WTC11 (cell line): ENCODE results near the gene ASTN2. TPM values are rescaled to one million over a fixed set of nuclear protein-coding genes. Genes with fewer than 3 reads are reported as not detected.

Source experiments
- ATAC-seq: fragments of 200-7000 bp; cut with Tn5 transposase; 2 replicates; pipeline ENCODE4 v1.10.0; 2021; ENCODE audit warnings: mild to moderate bottlenecking, moderate library complexity
- CTCF ChIA-PET: fragments of 300-600 bp; sonication (Branson Sonifier 250); formaldehyde crosslinking; loops from one replicate; lab custom pipeline; 2021; ENCODE audit warnings: antibody characterized with exemption; lab: Charles Lee
- POLR2A ChIA-PET: fragments of 350-600 bp; sonication (Branson Sonifier 250); formaldehyde crosslinking; loops from one replicate; lab custom pipeline; 2021; ENCODE audit warnings: antibody characterized with exemption; lab: Charles Lee
- DNase-seq: peaks from one replicate; pipeline ENCODE4 v3.0.0; 2021; ENCODE audit warnings: low spot score
- H3K27ac Mint-ChIP-seq: 2 replicates; pipeline ENCODE4 v1.8.0; 2021; ENCODE audit warnings: mixed read lengths
- H3K27me3 Mint-ChIP-seq: 2 replicates; pipeline ENCODE4 v1.8.0; 2021; ENCODE audit warnings: low read depth, mild to moderate bottlenecking, moderate library complexity, mixed read lengths
- H3K36me3 Mint-ChIP-seq: 2 replicates; pipeline ENCODE4 v1.8.0; 2021; ENCODE audit warnings: mixed read lengths
- H3K4me1 Mint-ChIP-seq: 2 replicates; pipeline ENCODE4 v1.8.0; 2022; ENCODE audit warnings: mixed read lengths
- H3K4me3 Mint-ChIP-seq: 2 replicates; pipeline ENCODE4 v1.8.0; 2021; ENCODE audit warnings: mild to moderate bottlenecking, moderate library complexity, mixed read lengths
- H3K9me3 Mint-ChIP-seq: 2 replicates; pipeline ENCODE4 v1.8.0; 2021; ENCODE audit warnings: mixed read lengths
- CBFB ChIP-seq: sonication (generic); formaldehyde crosslinking; IDR thresholded peaks from 2 replicates; pipeline ENCODE4 v1.8.1; 2022; ENCODE audit warnings: mild to moderate bottlenecking, low read depth, missing genetic modification reagents
- CREB1 ChIP-seq: sonication (generic); formaldehyde crosslinking; IDR thresholded peaks from 2 replicates; pipeline ENCODE4 v1.8.0; 2023; ENCODE audit warnings: mild to moderate bottlenecking, missing genetic modification reagents
- ELF4 ChIP-seq: sonication (generic); formaldehyde crosslinking; IDR thresholded peaks from 2 replicates; pipeline ENCODE4 v1.8.1; 2022; ENCODE audit warnings: low read depth, mild to moderate bottlenecking, moderate library complexity, missing genetic modification reagents
- ETV6 ChIP-seq: sonication (generic); formaldehyde crosslinking; IDR thresholded peaks from 2 replicates; pipeline ENCODE4 v1.8.1; 2022; ENCODE audit warnings: mild to moderate bottlenecking, missing genetic modification reagents
- FOXP1 ChIP-seq: sonication (generic); formaldehyde crosslinking; IDR thresholded peaks from 2 replicates; pipeline ENCODE4 v1.8.0; 2022; ENCODE audit warnings: missing genetic modification reagents, mild to moderate bottlenecking, moderate library complexity, borderline replicate concordance
- GTF2I ChIP-seq: fragments of 250-450 bp; sonication (Bioruptor Pico); conservative IDR thresholded peaks from 2 replicates; pipeline ENCODE4 v1.4.0; 2021; ENCODE audit warnings: mild to moderate bottlenecking
- MXD4 ChIP-seq: fragments of 250-450 bp; sonication (Bioruptor Pico); IDR thresholded peaks from 2 replicates; pipeline ENCODE4 v1.8.0; 2021; ENCODE audit warnings: mild to moderate bottlenecking, moderate library complexity, borderline replicate concordance
- PRRX2 ChIP-seq: fragments of 250-450 bp; sonication (Bioruptor Pico); IDR thresholded peaks from 2 replicates; pipeline ENCODE4 v1.8.0; 2021; ENCODE audit warnings: mild to moderate bottlenecking
- ZNF121 ChIP-seq: sonication (generic); formaldehyde crosslinking; IDR thresholded peaks from 2 replicates; pipeline ENCODE4 v1.8.0; 2023; ENCODE audit warnings: missing genetic modification reagents
- ZNF232 ChIP-seq: sonication (generic); formaldehyde crosslinking; IDR thresholded peaks from 2 replicates; pipeline ENCODE4 v1.8.0; 2022; ENCODE audit warnings: mild to moderate bottlenecking, missing genetic modification reagents
- ZNF416 ChIP-seq: fragments of 250-450 bp; sonication (Bioruptor Pico); IDR thresholded peaks from 2 replicates; pipeline ENCODE4 v1.9.0; 2021; ENCODE audit warnings: mild to moderate bottlenecking, inconsistent platforms
- total RNA-seq: library from RNA; stranded (reverse); gene quantifications from 3 replicates; pipeline ENCODE4 v1.2.3, GENCODE V29; 2021
- TF ChIP-seq, protein P1 (sequence below): fragments of 250-450 bp; sonication (Bioruptor Pico); IDR thresholded peaks from 2 replicates; pipeline ENCODE4 v1.8.0; 2021; ENCODE audit warnings: mild to moderate bottlenecking
- TF ChIP-seq, protein P2 (sequence below): sonication (generic); formaldehyde crosslinking; conservative IDR thresholded peaks from 2 replicates; pipeline ENCODE4 v1.8.1; 2023; ENCODE audit warnings: mild to moderate bottlenecking, low read depth, missing genetic modification reagents, moderate library complexity
- TF ChIP-seq, protein P3 (sequence below): sonication (generic); formaldehyde crosslinking; conservative IDR thresholded peaks from 2 replicates; pipeline ENCODE4 v1.8.1; 2022; ENCODE audit warnings: mild to moderate bottlenecking, missing genetic modification reagents
- TF ChIP-seq, protein P4 (sequence below): sonication (generic); formaldehyde crosslinking; IDR thresholded peaks from 2 replicates; pipeline ENCODE4 v1.8.1; 2023; ENCODE audit warnings: mild to moderate bottlenecking, missing genetic modification reagents, borderline replicate concordance
- TF ChIP-seq, protein P5 (sequence below): sonication (generic); formaldehyde crosslinking; IDR thresholded peaks from 2 replicates; pipeline ENCODE4 v1.8.1; 2023; ENCODE audit warnings: mild to moderate bottlenecking, missing genetic modification reagents
- TF ChIP-seq, protein P6 (sequence below): sonication (generic); formaldehyde crosslinking; IDR thresholded peaks from 2 replicates; pipeline ENCODE4 v1.8.0; 2023; ENCODE audit warnings: missing genetic modification reagents
- TF ChIP-seq, protein P7 (sequence below): sonication (generic); formaldehyde crosslinking; IDR thresholded peaks from 2 replicates; pipeline ENCODE4 v1.8.0; 2022; ENCODE audit warnings: mild to moderate bottlenecking, missing genetic modification reagents
- TF ChIP-seq, protein P8 (sequence below): sonication (generic); formaldehyde crosslinking; IDR thresholded peaks from 2 replicates; pipeline ENCODE4 v1.8.0; 2022; ENCODE audit warnings: mild to moderate bottlenecking, missing genetic modification reagents

The ASTN2 gene
- total RNA-seq, 1 experiment from 2014 or later = 16.2 TPM

DNA sequence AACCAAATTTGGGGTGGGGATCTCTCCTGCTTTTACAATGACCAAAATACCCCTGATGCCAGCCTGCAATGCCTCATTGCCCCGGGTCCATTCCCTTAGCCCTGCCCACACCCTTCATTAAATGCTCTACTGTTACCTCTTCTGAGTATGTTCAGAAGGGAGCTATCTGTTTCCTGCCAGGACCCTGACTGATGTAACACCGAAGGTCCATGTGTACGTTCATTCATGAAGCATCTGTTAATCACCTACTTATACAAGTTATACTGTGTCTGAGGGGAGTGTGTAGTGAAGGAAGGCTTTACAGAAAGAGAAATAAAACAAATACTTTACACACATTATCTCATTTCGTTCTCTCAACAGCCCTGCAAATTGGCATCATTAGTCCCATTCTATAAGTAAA lies 51.9 kb downstream of the ASTN2 start (continued):
- TF ChIP-seq ZNF232 (no peak), CREB1 (CRISPR knock-in tag) (no peak), CBFB (CRISPR knock-in tag) (no peak), ELF4 (CRISPR knock-in tag) (no peak), MXD4 (no peak), ETV6 (CRISPR knock-in tag) (no peak)
- TF ChIP-seq, protein P1, sequence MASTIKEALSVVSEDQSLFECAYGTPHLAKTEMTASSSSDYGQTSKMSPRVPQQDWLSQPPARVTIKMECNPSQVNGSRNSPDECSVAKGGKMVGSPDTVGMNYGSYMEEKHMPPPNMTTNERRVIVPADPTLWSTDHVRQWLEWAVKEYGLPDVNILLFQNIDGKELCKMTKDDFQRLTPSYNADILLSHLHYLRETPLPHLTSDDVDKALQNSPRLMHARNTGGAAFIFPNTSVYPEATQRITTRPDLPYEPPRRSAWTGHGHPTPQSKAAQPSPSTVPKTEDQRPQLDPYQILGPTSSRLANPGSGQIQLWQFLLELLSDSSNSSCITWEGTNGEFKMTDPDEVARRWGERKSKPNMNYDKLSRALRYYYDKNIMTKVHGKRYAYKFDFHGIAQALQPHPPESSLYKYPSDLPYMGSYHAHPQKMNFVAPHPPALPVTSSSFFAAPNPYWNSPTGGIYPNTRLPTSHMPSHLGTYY = no peak

DNA sequence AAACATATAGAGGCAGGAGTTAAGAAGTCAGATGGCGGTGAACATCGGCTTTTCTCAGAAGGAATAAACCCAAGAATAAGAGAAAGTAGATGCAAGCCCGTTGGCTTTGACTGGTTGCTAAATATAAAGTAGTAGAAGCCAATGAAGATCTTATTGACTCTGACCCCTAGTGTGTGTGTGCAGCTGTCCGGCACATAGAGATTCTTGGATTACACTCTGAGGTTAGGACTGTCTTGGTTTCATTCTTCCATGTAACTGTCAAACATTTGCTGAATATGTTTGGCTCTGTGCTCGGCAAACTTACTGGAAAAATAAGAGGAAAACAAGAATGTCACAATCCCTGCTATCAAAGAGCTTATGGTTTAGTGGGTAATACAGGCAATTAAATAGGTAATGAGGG lies 54.9 kb downstream of the ASTN2 start:
- Mint-ChIP-seq H3K4me3 (no peak overlapping the region), H3K27ac (no peak overlapping the region), H3K4me1 (peaks cover 9% of the 10 kb centered on the region; the same call in 1 of the 2 replicates), H3K9me3 (no peaks in the 10 kb centered on the region), H3K27me3 (no peaks in the 10 kb centered on the region), H3K36me3 (no peaks in the 10 kb centered on the region)
- ATAC-seq (no peak), DNase-seq (no peak)
- ChIA-PET CTCF (no interaction called here), POLR2A (no interaction called here)
- no peak for TF ChIP-seq FOXP1 (CRISPR knock-in tag)
- TF ChIP-seq ZNF416 (CRISPR knock-in tag) = no peak
- TF ChIP-seq ETV6 (CRISPR knock-in tag) = no peak
- no peak for TF ChIP-seq ZNF121
- TF ChIP-seq, protein P2, sequence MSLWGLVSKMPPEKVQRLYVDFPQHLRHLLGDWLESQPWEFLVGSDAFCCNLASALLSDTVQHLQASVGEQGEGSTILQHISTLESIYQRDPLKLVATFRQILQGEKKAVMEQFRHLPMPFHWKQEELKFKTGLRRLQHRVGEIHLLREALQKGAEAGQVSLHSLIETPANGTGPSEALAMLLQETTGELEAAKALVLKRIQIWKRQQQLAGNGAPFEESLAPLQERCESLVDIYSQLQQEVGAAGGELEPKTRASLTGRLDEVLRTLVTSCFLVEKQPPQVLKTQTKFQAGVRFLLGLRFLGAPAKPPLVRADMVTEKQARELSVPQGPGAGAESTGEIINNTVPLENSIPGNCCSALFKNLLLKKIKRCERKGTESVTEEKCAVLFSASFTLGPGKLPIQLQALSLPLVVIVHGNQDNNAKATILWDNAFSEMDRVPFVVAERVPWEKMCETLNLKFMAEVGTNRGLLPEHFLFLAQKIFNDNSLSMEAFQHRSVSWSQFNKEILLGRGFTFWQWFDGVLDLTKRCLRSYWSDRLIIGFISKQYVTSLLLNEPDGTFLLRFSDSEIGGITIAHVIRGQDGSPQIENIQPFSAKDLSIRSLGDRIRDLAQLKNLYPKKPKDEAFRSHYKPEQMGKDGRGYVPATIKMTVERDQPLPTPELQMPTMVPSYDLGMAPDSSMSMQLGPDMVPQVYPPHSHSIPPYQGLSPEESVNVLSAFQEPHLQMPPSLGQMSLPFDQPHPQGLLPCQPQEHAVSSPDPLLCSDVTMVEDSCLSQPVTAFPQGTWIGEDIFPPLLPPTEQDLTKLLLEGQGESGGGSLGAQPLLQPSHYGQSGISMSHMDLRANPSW (CRISPR knock-in tag) = no peak
- TF ChIP-seq CBFB (CRISPR knock-in tag) = no peak
- TF ChIP-seq, protein P3, sequence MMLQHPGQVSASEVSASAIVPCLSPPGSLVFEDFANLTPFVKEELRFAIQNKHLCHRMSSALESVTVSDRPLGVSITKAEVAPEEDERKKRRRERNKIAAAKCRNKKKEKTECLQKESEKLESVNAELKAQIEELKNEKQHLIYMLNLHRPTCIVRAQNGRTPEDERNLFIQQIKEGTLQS (CRISPR knock-in tag) = no peak
- TF ChIP-seq GTF2I (CRISPR knock-in tag) = no peak
- TF ChIP-seq PRRX2 (CRISPR knock-in tag) = no peak
- TF ChIP-seq, protein P4, sequence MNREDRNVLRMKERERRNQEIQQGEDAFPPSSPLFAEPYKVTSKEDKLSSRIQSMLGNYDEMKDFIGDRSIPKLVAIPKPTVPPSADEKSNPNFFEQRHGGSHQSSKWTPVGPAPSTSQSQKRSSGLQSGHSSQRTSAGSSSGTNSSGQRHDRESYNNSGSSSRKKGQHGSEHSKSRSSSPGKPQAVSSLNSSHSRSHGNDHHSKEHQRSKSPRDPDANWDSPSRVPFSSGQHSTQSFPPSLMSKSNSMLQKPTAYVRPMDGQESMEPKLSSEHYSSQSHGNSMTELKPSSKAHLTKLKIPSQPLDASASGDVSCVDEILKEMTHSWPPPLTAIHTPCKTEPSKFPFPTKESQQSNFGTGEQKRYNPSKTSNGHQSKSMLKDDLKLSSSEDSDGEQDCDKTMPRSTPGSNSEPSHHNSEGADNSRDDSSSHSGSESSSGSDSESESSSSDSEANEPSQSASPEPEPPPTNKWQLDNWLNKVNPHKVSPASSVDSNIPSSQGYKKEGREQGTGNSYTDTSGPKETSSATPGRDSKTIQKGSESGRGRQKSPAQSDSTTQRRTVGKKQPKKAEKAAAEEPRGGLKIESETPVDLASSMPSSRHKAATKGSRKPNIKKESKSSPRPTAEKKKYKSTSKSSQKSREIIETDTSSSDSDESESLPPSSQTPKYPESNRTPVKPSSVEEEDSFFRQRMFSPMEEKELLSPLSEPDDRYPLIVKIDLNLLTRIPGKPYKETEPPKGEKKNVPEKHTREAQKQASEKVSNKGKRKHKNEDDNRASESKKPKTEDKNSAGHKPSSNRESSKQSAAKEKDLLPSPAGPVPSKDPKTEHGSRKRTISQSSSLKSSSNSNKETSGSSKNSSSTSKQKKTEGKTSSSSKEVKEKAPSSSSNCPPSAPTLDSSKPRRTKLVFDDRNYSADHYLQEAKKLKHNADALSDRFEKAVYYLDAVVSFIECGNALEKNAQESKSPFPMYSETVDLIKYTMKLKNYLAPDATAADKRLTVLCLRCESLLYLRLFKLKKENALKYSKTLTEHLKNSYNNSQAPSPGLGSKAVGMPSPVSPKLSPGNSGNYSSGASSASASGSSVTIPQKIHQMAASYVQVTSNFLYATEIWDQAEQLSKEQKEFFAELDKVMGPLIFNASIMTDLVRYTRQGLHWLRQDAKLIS (CRISPR knock-in tag) = no peak
- TF ChIP-seq, protein P5, sequence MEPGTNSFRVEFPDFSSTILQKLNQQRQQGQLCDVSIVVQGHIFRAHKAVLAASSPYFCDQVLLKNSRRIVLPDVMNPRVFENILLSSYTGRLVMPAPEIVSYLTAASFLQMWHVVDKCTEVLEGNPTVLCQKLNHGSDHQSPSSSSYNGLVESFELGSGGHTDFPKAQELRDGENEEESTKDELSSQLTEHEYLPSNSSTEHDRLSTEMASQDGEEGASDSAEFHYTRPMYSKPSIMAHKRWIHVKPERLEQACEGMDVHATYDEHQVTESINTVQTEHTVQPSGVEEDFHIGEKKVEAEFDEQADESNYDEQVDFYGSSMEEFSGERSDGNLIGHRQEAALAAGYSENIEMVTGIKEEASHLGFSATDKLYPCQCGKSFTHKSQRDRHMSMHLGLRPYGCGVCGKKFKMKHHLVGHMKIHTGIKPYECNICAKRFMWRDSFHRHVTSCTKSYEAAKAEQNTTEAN (CRISPR knock-in tag) = no peak
- TF ChIP-seq, protein P6, sequence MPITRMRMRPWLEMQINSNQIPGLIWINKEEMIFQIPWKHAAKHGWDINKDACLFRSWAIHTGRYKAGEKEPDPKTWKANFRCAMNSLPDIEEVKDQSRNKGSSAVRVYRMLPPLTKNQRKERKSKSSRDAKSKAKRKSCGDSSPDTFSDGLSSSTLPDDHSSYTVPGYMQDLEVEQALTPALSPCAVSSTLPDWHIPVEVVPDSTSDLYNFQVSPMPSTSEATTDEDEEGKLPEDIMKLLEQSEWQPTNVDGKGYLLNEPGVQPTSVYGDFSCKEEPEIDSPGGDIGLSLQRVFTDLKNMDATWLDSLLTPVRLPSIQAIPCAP (CRISPR knock-in tag) = no peak
- TF ChIP-seq, protein P7, sequence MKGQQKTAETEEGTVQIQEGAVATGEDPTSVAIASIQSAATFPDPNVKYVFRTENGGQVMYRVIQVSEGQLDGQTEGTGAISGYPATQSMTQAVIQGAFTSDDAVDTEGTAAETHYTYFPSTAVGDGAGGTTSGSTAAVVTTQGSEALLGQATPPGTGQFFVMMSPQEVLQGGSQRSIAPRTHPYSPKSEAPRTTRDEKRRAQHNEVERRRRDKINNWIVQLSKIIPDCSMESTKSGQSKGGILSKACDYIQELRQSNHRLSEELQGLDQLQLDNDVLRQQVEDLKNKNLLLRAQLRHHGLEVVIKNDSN (CRISPR knock-in tag) = no peak
- TF ChIP-seq, protein P8, sequence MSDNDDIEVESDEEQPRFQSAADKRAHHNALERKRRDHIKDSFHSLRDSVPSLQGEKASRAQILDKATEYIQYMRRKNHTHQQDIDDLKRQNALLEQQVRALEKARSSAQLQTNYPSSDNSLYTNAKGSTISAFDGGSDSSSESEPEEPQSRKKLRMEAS = no peak
